T-helper 1 cell treated with Interleukin-12 subunit alpha and Interleukin-12 subunit beta and Interleukin-4 antibody, amounts not matched to agents 30 ng/mL and 1 ng/mL, for 36 hours (primary cell): ENCODE data around the gene OTUD5. TPM values are rescaled to one million over a fixed set of nuclear protein-coding genes. Genes with fewer than 3 reads are reported as not detected.

ENCODE experiments used
- intact Hi-C: fragments of 100-400 bp; cut with micrococcal nuclease; formaldehyde crosslinking; loops from one replicate; pipeline ENCODE4 v1.15.1; 2024
- total RNA-seq: library from RNA; stranded (reverse); gene quantifications from 2 replicates; pipeline ENCODE4 v1.2.3, GENCODE V29; 2022

Gene OTUD5
- total RNA-seq, 1 donor from 2014 or later = 71.1 TPM

- intact Hi-C loops = no loop called here
These were observed 15.1 kb upstream of the OTUD5 start for GRCh38 chrX:48972220-48973164.

- intact Hi-C loops = no loop called here
These were observed 14.1 kb upstream of the OTUD5 start, which contains the start of gene KCND1 for GRCh38 chrX:48971249-48972219. Gene KCND1 (minus strand): TSS chrX:48971844. CDS start chrX:48970271, 1,573 bp downstream.

GRCh38 chrX:48969471-48969870, 12.1 kb upstream of the OTUD5 start:
- intact Hi-C loops = no loop called here

- intact Hi-C loops = no loop called here
These were observed 11.0 kb upstream of the OTUD5 start for GRCh38 chrX:48968377-48968776.

- intact Hi-C loops = no loop called here
These were observed 9.6 kb upstream of the OTUD5 start for GRCh38 chrX:48966796-48967579.

- intact Hi-C loops = no loop called here
These were observed 8.6 kb upstream of the OTUD5 start for GRCh38 chrX:48965959-48966358.

- intact Hi-C loops = no loop called here
These were observed 4.2 kb upstream of the OTUD5 start for GRCh38 chrX:48961585-48962091.

- intact Hi-C loops = no loop called here
These were observed 2.9 kb upstream of the OTUD5 start for GRCh38 chrX:48960291-48960690.

- intact Hi-C loops = loop anchor here (1.0 to 5.0 kb wide), 15 partner anchors 39 to 1741 kb away; partner anchors contain the start of genes CDK16, FTSJ1, GPKOW and PIM2
These were observed 1.3 kb upstream of the OTUD5 start for GRCh38 chrX:48958635-48959094.

- intact Hi-C loops = loop anchor here (1.0 to 5.0 kb wide), 18 partner anchors 19 to 1741 kb away; partner anchors contain the start of genes CDK16, FTSJ1, GPKOW and GRIPAP1
These were observed 624 bp upstream of the OTUD5 start for GRCh38 chrX:48957827-48958634.

- intact Hi-C loops = loop anchor here (1.0 to 5.0 kb wide), 7 partner anchors 18 to 1740 kb away; partner anchors contain the start of genes CDK16, FTSJ1, GRIPAP1 and SLC35A2
These were observed 536 bp downstream of the OTUD5 start for GRCh38 chrX:48956728-48957414.

GRCh38 chrX:48948589-48948988, 8.8 kb downstream of the OTUD5 start:
- intact Hi-C loops = loop anchor here (5.0 kb wide), 1 partner anchor 186 kb away; the partner anchor contains the start of gene GLOD5

- intact Hi-C loops = loop anchor here (1.0 to 5.0 kb wide), 5 partner anchors 8 to 297 kb away; partner anchors contain the start of gene GLOD5
These were observed 11.7 kb downstream of the OTUD5 start for GRCh38 chrX:48945517-48946348.

- intact Hi-C loops = loop anchor here (1.0 kb wide), 1 partner anchor 9 kb away; no protein-coding TSS in a partner anchor
These were observed 14.5 kb downstream of the OTUD5 start for GRCh38 chrX:48942895-48943294.

GRCh38 chrX:48940404-48940955, 16.9 kb downstream of the OTUD5 start:
- intact Hi-C loops = no loop called here

GRCh38 chrX:48939524-48940228, 17.7 kb downstream of the OTUD5 start:
- intact Hi-C loops = loop anchor here (1.0 to 5.0 kb wide), 4 partner anchors 18 to 417 kb away; partner anchors contain the start of genes EBP and OTUD5
